Activated T-cell treated with anti-CD3 and anti-CD28 coated beads, Interleukin-2, amount 50 U/mL, for 24 hours (primary cell): ENCODE data around the gene ICE1.
"Not testable (repeated sequence)": the region's sequence is repeated elsewhere in the genome, so short reads cannot be mapped to it uniquely, and the experiment has no call there.

Experiments
- DNase-seq: peaks from one replicate; pipeline ENCODE4 v3.0.0-alpha.2; 2020
- H3K27ac Mint-ChIP-seq: 2 replicates; pipeline ENCODE4 v1.8.0; 2020; ENCODE audit warnings: mild to moderate bottlenecking, mixed read lengths
- H3K27me3 Mint-ChIP-seq: 2 replicates; pipeline ENCODE4 v1.8.0; 2020; ENCODE audit warnings: mixed read lengths
- H3K36me3 Mint-ChIP-seq: 2 replicates; pipeline ENCODE4 v1.8.0; 2020; ENCODE audit warnings: low read depth, mixed read lengths
- H3K4me1 Mint-ChIP-seq: 2 replicates; pipeline ENCODE4 v1.8.0; 2020; ENCODE audit warnings: low read depth, mixed read lengths
- H3K4me3 Mint-ChIP-seq: 2 replicates; pipeline ENCODE4 v1.8.0; 2020; ENCODE audit warnings: mild to moderate bottlenecking, moderate library complexity, mixed read lengths
- H3K9me3 Mint-ChIP-seq: 2 replicates; pipeline ENCODE4 v1.8.0; 2020; ENCODE audit warnings: mixed read lengths

Gene ICE1

DNA sequence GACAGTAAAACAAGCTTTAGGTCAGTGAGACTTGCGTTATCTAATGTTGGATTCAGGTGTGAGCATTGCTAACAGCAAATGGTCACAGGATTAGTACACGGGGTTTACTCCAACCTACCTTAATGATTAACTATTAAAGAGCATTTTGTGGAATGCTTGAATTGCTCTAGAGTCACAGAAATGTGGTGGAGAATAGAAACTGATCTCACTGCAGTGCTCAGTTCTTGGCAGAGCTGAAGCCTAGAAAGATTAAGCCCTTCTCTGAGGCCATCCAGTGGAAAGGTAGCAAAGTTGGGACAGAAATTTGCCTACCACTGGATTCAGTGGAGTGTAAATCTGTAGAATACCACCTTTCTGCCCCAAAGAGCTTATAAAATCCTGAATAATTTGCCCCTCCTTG lies 60.9 kb downstream of the ICE1 start:
- Mint-ChIP-seq H3K36me3 (peaks cover 85% of the 10 kb centered on the region), H3K27ac (no peak overlapping the region), H3K4me1 (peaks cover 25% of the 10 kb centered on the region), H3K9me3 (peaks cover 4% of the 10 kb centered on the region), H3K27me3 (no peaks in the 10 kb centered on the region), H3K4me3 (no peak overlapping the region)
- DNase-seq: no peak

DNA sequence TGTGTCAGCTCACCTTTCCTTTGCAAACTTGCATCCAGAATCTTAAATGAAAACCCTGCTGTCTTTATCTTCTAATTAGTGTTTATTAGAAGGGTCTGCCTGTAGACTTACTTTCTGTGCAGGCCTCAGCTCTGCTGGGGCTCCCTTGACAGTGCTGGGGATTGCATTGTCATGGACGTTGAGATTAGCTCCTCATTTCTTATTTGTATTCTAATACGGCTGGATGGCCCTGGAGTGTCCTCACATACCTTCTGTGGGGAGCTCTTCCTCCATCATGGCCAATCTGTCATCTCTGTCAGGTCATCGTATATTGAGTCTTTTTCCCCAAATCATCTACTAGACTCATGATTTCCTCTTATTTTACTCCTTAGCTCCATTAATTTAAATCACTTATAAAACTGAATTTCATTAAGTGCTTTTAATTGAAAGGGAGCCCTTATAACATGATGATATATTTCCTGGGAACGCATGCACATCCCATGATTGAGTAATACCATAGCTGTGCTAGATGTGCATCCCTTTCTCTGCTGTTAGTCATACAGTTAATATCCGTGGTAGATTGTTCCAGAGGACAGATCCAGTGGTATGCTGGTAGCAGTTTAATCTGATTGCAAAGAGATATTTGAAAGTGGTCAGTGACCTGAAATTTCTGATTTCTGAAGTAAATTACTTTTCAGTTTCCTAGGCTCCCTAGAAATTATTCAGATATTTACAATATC lies 61.6 kb downstream of the ICE1 start:
- Mint-ChIP-seq H3K4me1 (peaks cover 22% of the 10 kb centered on the region), H3K36me3 (peaks cover 84% of the 10 kb centered on the region)
- no peak for DNase-seq

DNA sequence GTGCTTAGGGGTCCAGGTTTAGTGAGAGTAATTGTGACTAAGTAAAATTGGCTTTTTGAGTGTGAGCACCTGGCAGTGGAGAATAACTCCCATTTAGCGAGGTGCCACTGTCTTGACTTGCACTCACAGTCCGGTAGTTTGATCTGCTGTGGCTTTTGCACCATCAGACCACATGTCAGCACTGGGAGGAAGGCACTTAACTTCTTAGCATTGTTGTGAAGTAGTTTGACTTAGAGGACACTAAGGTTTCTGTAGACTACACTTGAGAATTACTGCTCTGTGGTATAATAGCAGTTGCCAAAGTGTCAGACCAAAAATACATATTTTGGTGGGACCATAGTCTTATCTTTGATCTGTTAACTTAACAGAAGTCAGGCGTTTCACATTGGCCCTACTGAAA lies 63.6 kb downstream of the ICE1 start:
- DNase-seq: no peak
- H3K4me1 Mint-ChIP-seq: peaks cover 4% of the 10 kb centered on the region
- H3K4me3 Mint-ChIP-seq: no peak overlapping the region
- H3K9me3 Mint-ChIP-seq: no peaks in the 10 kb centered on the region
- H3K27me3 Mint-ChIP-seq: no peaks in the 10 kb centered on the region
- peaks cover 85% of the 10 kb centered on the region for H3K36me3 Mint-ChIP-seq
- H3K27ac Mint-ChIP-seq: peak overlapping the region; percentile 50

More for the DNA sequence above, 61.6 kb downstream of the ICE1 start:
- H3K4me3 Mint-ChIP-seq: no peak overlapping the region
- H3K9me3 Mint-ChIP-seq: peaks cover 3% of the 10 kb centered on the region
- H3K27ac Mint-ChIP-seq: no peak overlapping the region
- no peaks in the 10 kb centered on the region for H3K27me3 Mint-ChIP-seq

DNA sequence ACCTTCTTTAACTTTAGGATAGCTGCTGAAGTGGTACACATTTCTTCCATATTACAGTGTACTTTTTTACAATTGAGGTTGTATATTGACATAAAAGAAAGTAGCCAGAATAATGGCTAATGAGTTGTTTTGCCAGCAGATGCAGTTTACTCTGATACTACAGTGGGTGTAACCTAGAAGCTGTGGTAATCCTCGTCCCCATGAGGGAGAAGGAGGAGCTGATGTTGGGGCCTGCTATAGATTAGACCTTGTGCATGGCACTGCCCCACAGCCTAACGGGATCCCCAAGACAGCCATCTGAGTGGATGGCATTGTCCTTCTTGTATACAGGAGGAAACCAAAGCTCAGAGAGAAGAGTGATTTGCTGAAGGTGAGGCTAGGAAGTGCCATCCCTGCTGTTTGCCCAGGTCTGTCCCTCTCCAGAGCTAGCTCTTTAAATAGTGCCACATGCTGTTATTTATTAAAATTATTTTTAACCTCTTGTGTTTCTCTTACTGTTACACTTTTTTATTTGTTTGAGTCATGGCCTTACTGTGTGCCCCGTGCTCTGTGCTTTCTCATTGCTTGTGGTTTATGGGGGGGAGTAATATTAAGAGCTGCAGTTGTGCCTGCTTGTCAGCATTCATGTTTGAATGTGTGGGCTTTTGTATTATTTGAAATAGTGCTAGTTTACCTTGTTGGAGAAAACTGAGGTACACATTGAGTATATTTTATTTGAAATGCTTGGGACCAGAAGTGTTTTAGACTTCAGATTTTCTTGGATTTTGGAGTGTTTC lies 65.3 kb downstream of the ICE1 start:
- Mint-ChIP-seq H3K4me1 (peaks cover 8% of the 10 kb centered on the region), H3K27me3 (no peaks in the 10 kb centered on the region), H3K36me3 (peaks cover 73% of the 10 kb centered on the region), H3K4me3 (no peak overlapping the region), H3K27ac (peak overlapping the region; percentile 19), H3K9me3 (no peaks in the 10 kb centered on the region)
- no peak for DNase-seq

DNA sequence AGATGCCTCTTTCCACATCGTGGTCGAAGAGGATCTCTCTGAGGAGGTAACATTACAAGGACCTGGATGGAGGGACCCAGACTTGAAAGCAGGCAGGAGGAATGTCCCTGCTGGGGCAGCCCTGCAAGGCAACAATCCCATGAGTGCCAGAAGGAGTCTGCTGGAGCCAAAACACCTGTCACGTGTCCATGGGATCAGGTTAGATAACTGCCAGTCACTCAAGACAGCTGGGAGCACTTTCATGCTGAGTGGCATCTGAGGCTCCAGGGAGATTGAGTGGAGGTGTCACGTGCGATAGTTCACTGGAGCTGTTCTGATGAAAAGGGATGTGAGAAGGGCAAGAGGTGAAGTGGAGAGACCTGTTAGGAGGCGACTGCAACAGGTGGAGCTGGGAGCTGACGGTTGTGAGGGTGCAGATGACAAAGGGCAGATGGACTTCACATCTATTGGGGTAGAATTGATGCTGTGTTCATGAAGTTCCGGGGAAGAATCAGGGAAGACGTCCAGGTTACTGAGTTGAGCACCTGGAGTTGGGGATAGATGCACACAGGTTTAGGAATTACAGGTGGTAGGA lies 68.4 kb downstream of the ICE1 start:
- Mint-ChIP-seq H3K4me1 (peaks cover 19% of the 10 kb centered on the region), H3K27me3 (peaks cover 2% of the 10 kb centered on the region), H3K4me3 (no peak overlapping the region), H3K36me3 (peaks cover 51% of the 10 kb centered on the region), H3K9me3 (no peaks in the 10 kb centered on the region), H3K27ac (no peak overlapping the region)
- no peak for DNase-seq

DNA sequence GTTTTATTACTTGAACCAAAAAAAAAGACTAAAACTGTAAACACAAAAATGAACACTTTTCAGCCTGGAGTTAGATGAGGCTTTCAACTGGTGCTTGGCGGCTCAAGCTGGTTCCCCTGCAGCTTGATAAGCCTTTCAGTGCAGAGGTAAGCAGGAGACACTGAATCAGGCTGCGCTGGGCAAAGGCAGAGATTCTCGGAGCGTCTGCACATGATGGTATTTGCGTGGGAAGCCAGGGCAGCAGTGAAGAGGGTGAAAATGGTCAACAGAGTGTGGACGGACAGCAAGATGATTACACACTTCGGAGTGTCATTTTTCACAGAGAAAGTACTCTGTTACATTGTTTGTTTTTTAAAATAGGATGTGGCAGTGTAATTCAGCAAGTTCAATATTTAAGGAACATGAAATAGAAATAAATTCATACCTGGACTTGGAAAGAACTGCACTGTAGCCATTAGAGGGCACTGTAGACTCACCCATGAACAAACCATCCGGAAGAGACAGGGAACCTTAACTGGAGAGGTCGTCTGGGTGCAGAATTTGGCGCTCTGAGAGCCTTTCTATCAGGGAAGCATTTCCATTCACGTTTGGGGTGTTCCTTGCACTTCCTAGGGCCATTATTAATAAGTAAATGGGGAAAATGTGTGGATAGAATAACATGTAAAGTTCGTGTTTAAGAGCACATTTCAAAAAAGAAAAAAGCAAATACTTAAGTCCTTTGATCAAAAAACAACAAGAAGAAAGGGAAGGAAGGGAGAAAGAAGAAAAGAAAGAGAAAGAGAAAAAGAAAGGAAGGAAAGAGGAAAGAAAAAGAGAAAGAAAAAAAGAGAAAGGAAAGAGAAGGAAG lies 69.8 kb downstream of the ICE1 start:
- no peak overlapping the region for H3K27ac Mint-ChIP-seq
- H3K4me1 Mint-ChIP-seq: peaks cover 20% of the 10 kb centered on the region
- no peak for DNase-seq
- peaks cover 17% of the 10 kb centered on the region for H3K27me3 Mint-ChIP-seq
- H3K36me3 Mint-ChIP-seq: peaks cover 37% of the 10 kb centered on the region
- H3K9me3 Mint-ChIP-seq: no peaks in the 10 kb centered on the region
- no peak overlapping the region for H3K4me3 Mint-ChIP-seq

DNA sequence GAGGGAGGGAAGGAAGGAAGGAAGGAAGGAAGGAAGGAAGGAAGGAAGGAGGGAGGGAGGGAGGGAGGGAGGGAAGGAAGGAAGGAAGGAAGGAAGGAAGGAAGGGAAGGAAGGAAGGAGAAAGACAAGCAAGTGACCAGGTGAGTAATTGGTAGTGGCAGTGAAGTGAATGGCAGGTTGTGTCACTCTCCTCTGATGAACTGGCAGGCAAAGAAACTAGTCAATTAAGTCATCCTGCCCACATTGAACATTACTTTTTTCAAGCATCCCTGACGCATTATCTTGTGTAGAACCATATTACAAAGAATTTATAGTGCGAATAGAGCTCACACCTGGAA lies 70.4 kb downstream of the ICE1 start:
- H3K4me3 Mint-ChIP-seq, DNase-seq, H3K27ac Mint-ChIP-seq, H3K9me3 Mint-ChIP-seq: not testable (repeated sequence)
- Mint-ChIP-seq H3K27me3 (peaks cover 22% of the 10 kb centered on the region), H3K36me3 (peaks cover 31% of the 10 kb centered on the region), H3K4me1 (peaks cover 20% of the 10 kb centered on the region)

DNA sequence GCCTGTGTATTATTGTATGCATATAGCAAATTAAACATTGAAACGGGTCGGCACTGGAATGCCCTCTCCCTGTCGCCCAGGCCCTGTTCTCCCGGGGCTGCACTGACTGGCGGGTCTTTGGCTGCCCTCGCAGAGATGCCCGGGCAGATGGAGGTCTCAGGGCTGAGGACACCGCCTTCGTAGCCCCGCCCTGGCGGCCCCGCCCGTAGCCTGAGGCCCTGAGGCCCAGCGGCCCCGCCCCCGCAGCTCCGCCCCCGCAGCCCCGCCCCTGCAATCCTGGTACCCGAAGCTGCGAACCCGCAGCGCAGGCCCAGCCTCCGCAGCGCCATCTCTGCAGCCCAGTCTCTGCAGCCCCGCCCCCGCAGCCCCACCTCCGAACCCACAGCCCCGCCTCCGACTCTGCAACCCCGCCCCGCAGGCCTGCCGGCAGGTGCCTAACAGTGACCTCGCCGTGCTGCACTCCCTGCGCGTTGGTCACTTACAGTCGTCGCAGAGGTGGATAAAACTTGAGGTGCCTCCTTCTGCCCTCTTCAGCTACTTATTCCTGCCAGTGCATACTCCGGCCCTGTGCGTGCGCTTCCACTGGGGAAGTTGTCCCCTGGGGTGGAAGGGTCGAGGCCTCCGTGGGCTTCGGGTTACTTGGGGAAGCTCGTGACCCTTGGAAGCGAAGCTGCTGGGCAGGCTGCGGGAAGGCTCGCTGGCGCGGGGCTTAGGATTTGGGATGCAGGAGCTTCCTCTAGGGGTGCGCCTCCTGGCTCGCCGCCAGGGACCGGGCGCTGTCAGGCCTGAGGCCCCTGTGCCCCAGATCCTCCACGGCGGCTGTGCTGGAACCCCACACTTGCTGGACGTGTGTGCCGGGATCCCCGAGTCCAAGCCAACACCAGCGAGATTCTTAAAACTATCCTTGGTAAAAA lies 72.3 kb downstream of the ICE1 start:
- peak; percentile 84 for DNase-seq
- H3K4me1 Mint-ChIP-seq: peaks cover 20% of the 10 kb centered on the region
- peaks cover 25% of the 10 kb centered on the region for H3K27me3 Mint-ChIP-seq
- peaks cover 13% of the 10 kb centered on the region for H3K36me3 Mint-ChIP-seq
- no peak overlapping the region for H3K27ac Mint-ChIP-seq
- no peaks in the 10 kb centered on the region for H3K9me3 Mint-ChIP-seq
- H3K4me3 Mint-ChIP-seq: peak overlapping the region; percentile 43

DNA sequence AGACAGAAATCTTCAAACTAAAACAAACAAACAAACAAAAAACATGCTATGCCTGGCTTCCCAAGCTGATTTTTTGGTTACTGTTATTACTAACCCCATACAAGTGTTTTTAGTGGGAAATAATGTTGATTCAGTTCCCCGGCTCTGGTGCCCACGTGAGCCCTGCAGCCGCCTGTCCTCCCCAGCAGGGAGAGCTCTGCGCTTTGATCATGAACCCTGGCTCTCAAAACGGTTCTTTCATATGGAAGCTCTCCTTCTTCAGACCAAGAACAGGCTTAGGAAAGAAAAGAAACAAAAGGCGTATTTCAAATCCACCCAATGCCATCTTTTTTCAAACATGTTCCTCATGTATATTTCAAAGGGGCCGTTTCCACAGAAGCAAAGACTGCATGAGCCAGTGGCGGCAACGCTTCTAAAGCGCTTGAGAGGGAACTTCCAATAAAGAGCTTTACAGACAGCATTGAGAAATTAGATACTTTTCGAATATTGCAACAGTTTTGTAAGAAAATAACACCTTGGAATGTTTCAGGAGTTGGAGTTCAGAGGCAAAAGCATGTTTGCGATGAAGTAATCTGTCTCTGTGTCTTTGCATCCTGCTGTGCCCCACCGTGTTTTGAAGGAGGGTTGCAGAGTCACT lies 74.8 kb downstream of the ICE1 start:
- peaks cover 28% of the 10 kb centered on the region for H3K27me3 Mint-ChIP-seq
- DNase-seq: no peak
- peaks cover 17% of the 10 kb centered on the region for H3K4me1 Mint-ChIP-seq
- no peaks in the 10 kb centered on the region for H3K36me3 Mint-ChIP-seq
- no peaks in the 10 kb centered on the region for H3K9me3 Mint-ChIP-seq
- H3K27ac Mint-ChIP-seq: no peak overlapping the region
- no peak overlapping the region for H3K4me3 Mint-ChIP-seq

DNA sequence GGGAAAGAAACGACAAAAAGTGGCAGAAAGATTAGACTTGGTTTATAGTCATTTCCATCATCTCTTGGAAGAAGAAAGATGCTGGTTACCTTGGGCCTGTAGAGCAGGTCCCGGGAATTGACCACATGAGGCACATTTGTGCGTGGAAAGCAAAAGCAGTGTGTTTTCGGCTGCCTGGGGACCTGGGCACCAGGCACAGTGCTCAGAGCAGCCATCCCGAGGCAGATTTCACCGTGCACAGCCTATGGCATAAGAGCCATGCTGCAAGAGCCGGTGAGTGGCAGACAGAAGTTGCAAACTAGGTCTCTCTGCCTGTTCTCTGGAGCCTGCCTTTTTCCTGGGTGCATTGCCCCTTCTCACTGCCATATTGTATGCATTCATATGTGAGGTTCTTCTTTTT lies 77.0 kb downstream of the ICE1 start:
- H3K9me3 Mint-ChIP-seq: peaks cover 5% of the 10 kb centered on the region
- peaks cover 39% of the 10 kb centered on the region for H3K27me3 Mint-ChIP-seq
- no peak overlapping the region for H3K27ac Mint-ChIP-seq
- no peak overlapping the region for H3K4me3 Mint-ChIP-seq
- H3K36me3 Mint-ChIP-seq: no peaks in the 10 kb centered on the region
- DNase-seq: no peak
- peaks cover 4% of the 10 kb centered on the region for H3K4me1 Mint-ChIP-seq

DNA sequence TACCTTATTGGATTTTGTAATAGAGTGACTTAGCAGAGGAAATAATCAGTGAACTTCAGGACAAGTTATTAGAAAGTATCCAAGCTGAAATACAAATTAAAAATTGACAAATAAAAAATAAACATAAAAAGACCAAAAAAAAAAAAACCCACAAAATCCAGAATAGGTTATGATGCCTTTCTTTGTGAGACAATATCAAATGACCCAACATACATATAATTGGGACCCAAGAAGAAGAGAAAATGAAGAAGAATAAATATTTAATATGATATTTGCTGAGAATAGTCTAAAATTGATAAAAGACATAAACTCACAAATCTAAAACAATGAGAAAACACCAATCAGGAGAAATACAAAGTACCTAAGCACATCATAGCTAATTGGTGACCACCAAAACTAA lies 81.8 kb downstream of the ICE1 start:
- Mint-ChIP-seq H3K9me3 (peaks cover 11% of the 10 kb centered on the region), H3K36me3 (no peaks in the 10 kb centered on the region), H3K27me3 (peaks cover 38% of the 10 kb centered on the region)

DNA sequence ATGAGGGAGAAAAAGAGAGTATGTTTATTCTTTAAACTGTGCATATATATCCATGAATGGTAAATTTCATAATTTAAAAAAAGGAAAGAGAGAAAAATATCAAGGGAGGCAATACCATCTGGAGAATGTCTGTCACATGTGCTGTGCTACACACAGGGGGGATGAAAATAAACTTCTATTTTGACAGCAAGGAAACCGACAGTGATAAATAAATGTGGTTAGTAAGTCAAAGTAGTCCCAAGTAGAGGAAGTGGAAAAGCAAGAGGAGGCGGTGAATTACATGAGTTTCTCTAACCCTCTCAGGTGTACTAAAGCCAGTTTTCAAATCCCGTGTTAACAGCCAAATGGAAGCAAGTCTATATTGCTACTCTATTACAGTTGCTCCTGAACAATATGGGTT lies 83.3 kb downstream of the ICE1 start:
- H3K9me3 Mint-ChIP-seq: peaks cover 11% of the 10 kb centered on the region
- no peak overlapping the region for H3K4me3 Mint-ChIP-seq
- H3K4me1 Mint-ChIP-seq: no peaks in the 10 kb centered on the region
- H3K27ac Mint-ChIP-seq: no peak overlapping the region
- DNase-seq: no peak
- H3K27me3 Mint-ChIP-seq: peaks cover 49% of the 10 kb centered on the region
- no peaks in the 10 kb centered on the region for H3K36me3 Mint-ChIP-seq

More for the DNA sequence above, 81.8 kb downstream of the ICE1 start:
- no peak overlapping the region for H3K27ac Mint-ChIP-seq
- no peak overlapping the region for H3K4me3 Mint-ChIP-seq
- no peak for DNase-seq
- H3K4me1 Mint-ChIP-seq: no peaks in the 10 kb centered on the region

DNA sequence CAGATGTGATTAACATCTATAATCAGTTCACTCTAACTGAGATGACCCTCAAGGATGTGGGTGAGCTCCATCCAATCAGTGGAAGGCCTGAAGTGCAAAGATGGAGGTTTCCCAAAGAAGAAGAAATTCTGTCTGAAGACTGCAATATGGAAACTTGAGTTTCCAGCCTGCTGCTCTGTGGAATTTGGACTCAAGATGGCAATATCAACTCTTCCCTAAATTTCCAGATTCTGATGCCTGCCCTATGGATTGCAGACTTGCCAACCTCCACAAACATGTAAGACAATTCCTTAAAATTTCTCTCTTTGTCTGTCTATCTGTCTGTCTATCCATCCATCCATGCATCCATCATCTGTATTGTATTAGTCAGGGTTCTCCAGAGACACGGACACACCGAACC lies 85.9 kb downstream of the ICE1 start:
- peaks cover 55% of the 10 kb centered on the region for H3K27me3 Mint-ChIP-seq

More for the DNA sequence above, 85.9 kb downstream of the ICE1 start:
- Mint-ChIP-seq H3K4me1 (no peaks in the 10 kb centered on the region), H3K9me3 (peaks cover 11% of the 10 kb centered on the region), H3K36me3 (no peaks in the 10 kb centered on the region), H3K27ac (no peak overlapping the region), H3K4me3 (no peak overlapping the region)
- no peak for DNase-seq
